Measurements from ENCODE around the gene SCFD2. TPM values are rescaled to one million over a fixed set of nuclear protein-coding genes. Genes with fewer than 3 reads are reported as not detected.
A peak's percentile ranks its signal among the peaks of the same experiment; 100 is the strongest.

Gene SCFD2
- total RNA-seq, 1 experiment from 2014 or later: 19.2 TPM

DNA sequence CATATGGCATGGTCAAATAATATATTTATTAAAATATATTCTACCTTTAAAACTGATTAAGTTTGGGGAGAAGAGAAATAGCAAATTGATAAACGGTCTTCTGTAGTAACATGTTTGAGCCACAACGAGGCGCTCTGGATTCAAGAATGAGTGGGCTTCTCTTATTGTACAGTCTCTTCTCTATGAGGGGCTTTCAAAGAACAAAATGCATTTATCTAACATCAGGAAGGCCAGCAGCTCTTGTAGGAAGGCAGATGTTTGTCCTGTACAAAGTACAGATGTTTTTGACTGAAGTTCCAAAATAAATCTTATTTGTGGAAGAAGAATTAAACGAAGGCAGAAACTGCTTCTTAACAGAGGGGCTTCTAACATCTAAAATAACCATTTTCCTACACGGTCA is 350.2 kb downstream of the SCFD2 start:
- intact Hi-C loops (cut with micrococcal nuclease): loop anchor here (2.0 to 10.0 kb wide), 2 partner anchors 889 to 1217 kb away; no protein-coding TSS in a partner anchor
- TF ChIP-seq, protein P1, sequence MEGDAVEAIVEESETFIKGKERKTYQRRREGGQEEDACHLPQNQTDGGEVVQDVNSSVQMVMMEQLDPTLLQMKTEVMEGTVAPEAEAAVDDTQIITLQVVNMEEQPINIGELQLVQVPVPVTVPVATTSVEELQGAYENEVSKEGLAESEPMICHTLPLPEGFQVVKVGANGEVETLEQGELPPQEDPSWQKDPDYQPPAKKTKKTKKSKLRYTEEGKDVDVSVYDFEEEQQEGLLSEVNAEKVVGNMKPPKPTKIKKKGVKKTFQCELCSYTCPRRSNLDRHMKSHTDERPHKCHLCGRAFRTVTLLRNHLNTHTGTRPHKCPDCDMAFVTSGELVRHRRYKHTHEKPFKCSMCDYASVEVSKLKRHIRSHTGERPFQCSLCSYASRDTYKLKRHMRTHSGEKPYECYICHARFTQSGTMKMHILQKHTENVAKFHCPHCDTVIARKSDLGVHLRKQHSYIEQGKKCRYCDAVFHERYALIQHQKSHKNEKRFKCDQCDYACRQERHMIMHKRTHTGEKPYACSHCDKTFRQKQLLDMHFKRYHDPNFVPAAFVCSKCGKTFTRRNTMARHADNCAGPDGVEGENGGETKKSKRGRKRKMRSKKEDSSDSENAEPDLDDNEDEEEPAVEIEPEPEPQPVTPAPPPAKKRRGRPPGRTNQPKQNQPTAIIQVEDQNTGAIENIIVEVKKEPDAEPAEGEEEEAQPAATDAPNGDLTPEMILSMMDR (IDR thresholded peaks at IDR 0.05; ENCODE audit: unreplicated experiment): peak; percentile 44
- POLR2A ChIA-PET: interaction anchor here (0.6 to 1.0 kb wide), 2 partner anchors 12 to 352 kb away, joined by 3 to 6 read pairs; no protein-coding TSS in a partner anchor
- no peak overlapping the region for H3K4me3 Mint-ChIP-seq (ENCODE audit: unreplicated experiment)
- H3K9me3 Mint-ChIP-seq (ENCODE audit: unreplicated experiment): no peaks in the 10 kb centered on the region
- no peaks in the 10 kb centered on the region for H3K27me3 Mint-ChIP-seq (ENCODE audit: insufficient read depth, unreplicated experiment)
- no peaks in the 10 kb centered on the region for H3K36me3 Mint-ChIP-seq (ENCODE audit: insufficient read depth, unreplicated experiment)
- CTCF ChIA-PET: interaction anchor here (0.6 to 4.4 kb wide), 5 partner anchors 33 to 1219 kb away, joined by 3 to 16 read pairs (median 4); no protein-coding TSS in a partner anchor
- peak; percentile 34 for DNase-seq (ENCODE audit: unreplicated experiment)
- no peak overlapping the region for H3K27ac Mint-ChIP-seq (ENCODE audit: low read depth, unreplicated experiment)
- peaks cover 36% of the 10 kb centered on the region for H3K4me1 Mint-ChIP-seq (ENCODE audit: insufficient read depth, unreplicated experiment)
- no TSS peak for BruUV-seq (replicated peaks)

DNA sequence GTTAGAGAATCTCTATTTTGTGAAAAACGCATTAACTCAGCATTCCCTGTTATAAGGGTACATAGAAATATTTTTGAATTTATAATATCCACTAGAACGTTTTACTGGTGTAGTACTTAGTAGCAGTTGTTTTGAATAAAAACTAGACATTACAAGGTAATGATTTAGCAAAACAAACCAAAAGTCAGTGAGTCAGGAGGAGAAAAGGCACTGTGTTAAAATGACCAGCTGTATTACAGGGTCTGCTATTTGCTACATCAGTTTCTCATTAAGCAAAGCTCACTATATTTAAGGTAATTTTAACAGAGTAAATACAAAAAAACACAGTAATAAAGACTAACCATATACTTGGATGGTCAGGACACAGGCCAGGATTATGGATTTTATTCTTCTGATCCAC is 351.0 kb downstream of the SCFD2 start:
- Mint-ChIP-seq H3K36me3 (ENCODE audit: insufficient read depth, unreplicated experiment) (no peaks in the 10 kb centered on the region), H3K27ac (ENCODE audit: low read depth, unreplicated experiment) (no peak overlapping the region), H3K4me1 (ENCODE audit: insufficient read depth, unreplicated experiment) (peaks cover 32% of the 10 kb centered on the region), H3K4me3 (ENCODE audit: unreplicated experiment) (no peak overlapping the region), H3K27me3 (ENCODE audit: insufficient read depth, unreplicated experiment) (no peaks in the 10 kb centered on the region), H3K9me3 (ENCODE audit: unreplicated experiment) (no peaks in the 10 kb centered on the region)
- BruUV-seq (replicated peaks): no TSS peak
- TF ChIP-seq, protein P1 (IDR thresholded peaks at IDR 0.05; ENCODE audit: unreplicated experiment): no peak
- intact Hi-C loops (cut with micrococcal nuclease): loop anchor here (10.0 kb wide), 1 partner anchor 890 kb away; no protein-coding TSS in a partner anchor
- ChIA-PET CTCF (interaction anchor here (0.6 to 4.4 kb wide), 5 partner anchors 14 to 1219 kb away, joined by 3 to 16 read pairs (median 3); no protein-coding TSS in a partner anchor), POLR2A (interaction anchor here (0.5 to 1.0 kb wide), 2 partner anchors 14 to 172 kb away, joined by 3 read pairs; no protein-coding TSS in a partner anchor)
- DNase-seq (ENCODE audit: unreplicated experiment): no peak

DNA sequence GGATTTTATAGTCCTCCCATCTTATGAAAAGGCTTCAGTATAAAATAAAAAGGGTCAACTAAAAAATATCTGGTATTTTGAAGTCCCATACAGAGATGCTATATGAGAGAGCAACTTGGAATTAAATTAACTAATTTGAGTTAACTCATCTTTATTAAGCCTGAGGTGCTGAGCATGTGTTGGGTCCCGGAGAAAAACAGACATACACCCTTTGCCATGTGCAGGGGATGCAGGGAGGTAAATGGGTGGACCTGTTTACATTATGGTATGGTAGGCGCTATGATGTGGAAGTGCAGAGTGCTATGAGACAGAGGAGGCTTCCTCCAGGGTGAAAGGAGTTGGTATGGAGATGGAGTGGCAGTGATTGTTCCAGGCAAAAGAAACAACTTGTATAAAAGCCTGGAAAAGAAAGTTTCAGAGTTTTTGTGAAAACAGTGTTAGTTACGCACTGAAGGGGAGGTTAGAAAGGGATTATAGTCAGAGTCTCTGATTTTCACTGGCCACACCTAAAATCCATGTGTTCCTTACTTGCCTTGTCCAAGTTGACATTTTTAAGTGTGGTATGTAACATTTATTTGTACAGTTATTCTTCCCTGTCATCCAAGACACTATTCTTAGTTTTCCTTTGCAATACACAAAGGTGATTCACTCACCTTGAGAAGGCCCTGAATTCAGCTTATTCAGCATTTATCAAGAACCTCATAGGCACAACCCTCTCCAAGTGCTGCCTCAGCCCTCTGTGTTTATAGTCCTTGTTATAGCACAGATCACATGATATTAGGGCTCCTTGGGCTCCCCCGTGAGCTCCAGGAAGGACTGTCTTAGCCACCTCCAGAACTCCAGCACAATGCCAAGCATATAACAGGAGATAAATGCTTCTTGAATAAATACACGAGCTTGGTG is 351.7 kb downstream of the SCFD2 start:
- BruUV-seq (replicated peaks): no TSS peak
- TF ChIP-seq, protein P1 (IDR thresholded peaks at IDR 0.05; ENCODE audit: unreplicated experiment): no peak
- Mint-ChIP-seq H3K27ac (ENCODE audit: low read depth, unreplicated experiment) (no peak overlapping the region), H3K27me3 (ENCODE audit: insufficient read depth, unreplicated experiment) (no peaks in the 10 kb centered on the region), H3K36me3 (ENCODE audit: insufficient read depth, unreplicated experiment) (no peaks in the 10 kb centered on the region), H3K4me1 (ENCODE audit: insufficient read depth, unreplicated experiment) (peaks cover 29% of the 10 kb centered on the region), H3K4me3 (ENCODE audit: unreplicated experiment) (no peak overlapping the region), H3K9me3 (ENCODE audit: unreplicated experiment) (no peaks in the 10 kb centered on the region)
- intact Hi-C loops (cut with micrococcal nuclease): loop anchor here (10.0 kb wide), 1 partner anchor 891 kb away; no protein-coding TSS in a partner anchor
- DNase-seq (ENCODE audit: unreplicated experiment): no peak
- ChIA-PET POLR2A (interaction anchor here (0.5 to 1.0 kb wide), 3 partner anchors 15 to 173 kb away, joined by 3 to 4 read pairs (median 3); no protein-coding TSS in a partner anchor), CTCF (interaction anchor here (0.6 to 4.4 kb wide), 6 partner anchors 13 to 1220 kb away, joined by 3 to 16 read pairs (median 4); no protein-coding TSS in a partner anchor)

DNA sequence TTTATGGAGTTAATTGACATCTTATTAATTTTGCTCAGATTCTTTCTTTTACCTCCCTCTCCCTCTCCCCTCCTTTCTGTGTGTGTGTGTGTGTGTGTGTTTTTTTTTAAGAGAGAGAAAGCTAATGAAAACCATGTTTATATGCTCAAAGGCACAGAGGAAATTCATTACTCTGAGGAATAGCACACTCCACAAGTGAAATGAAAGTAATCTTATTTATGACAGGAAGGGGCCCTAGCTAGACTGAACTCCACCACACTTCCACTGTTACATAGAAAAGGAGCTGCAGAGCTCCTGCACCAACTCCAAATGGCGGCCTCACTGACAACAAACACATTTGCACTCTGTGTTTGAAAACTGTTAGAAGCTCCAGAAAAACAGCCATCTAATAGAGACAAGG is 353.1 kb downstream of the SCFD2 start:
- no peaks in the 10 kb centered on the region for H3K27me3 Mint-ChIP-seq (ENCODE audit: insufficient read depth, unreplicated experiment)
- BruUV-seq (replicated peaks): no TSS peak
- intact Hi-C loops (cut with micrococcal nuclease): loop anchor here (10.0 kb wide), 1 partner anchor 892 kb away; no protein-coding TSS in a partner anchor
- H3K27ac Mint-ChIP-seq (ENCODE audit: low read depth, unreplicated experiment): peak overlapping the region; percentile 32
- ChIA-PET CTCF (interaction anchor here (0.6 to 1.3 kb wide), 3 partner anchors 14 to 30 kb away, joined by 3 to 6 read pairs (median 4); no protein-coding TSS in a partner anchor), POLR2A (no interaction called here)
- no peaks in the 10 kb centered on the region for H3K9me3 Mint-ChIP-seq (ENCODE audit: unreplicated experiment)
- TF ChIP-seq, protein P1 (IDR thresholded peaks at IDR 0.05; ENCODE audit: unreplicated experiment): no peak
- DNase-seq (ENCODE audit: unreplicated experiment): no peak
- no peaks in the 10 kb centered on the region for H3K36me3 Mint-ChIP-seq (ENCODE audit: insufficient read depth, unreplicated experiment)
- peaks cover 29% of the 10 kb centered on the region for H3K4me1 Mint-ChIP-seq (ENCODE audit: insufficient read depth, unreplicated experiment)
- no peak overlapping the region for H3K4me3 Mint-ChIP-seq (ENCODE audit: unreplicated experiment)
